PFSK-1 (cell line): ENCODE results near the gene CTIF.

ENCODE experiments used
- POLR2AphosphoS5 ChIP-seq: IDR thresholded peaks from 2 replicates; pipeline ENCODE4 v1.6.1; 2012; ENCODE audit warnings: low read depth, mild to moderate bottlenecking, control low read depth, low read length, moderate library complexity
- TF ChIP-seq, protein P1 (sequence below), 2 experiments: IDR thresholded peaks; 2 replicates each; pipeline versions ENCODE4 v1.6.1 to v1.8.0; 2011 to 2012; ENCODE audit warnings: low read depth in 2 of 2, low read length in 2 of 2, control low read depth in 1 of 2, inconsistent platforms in 1 of 2, mild to moderate bottlenecking in 1 of 2, moderate library complexity in 1 of 2; ENCODE audit not compliant: insufficient read depth in 1 of 2

DNA sequence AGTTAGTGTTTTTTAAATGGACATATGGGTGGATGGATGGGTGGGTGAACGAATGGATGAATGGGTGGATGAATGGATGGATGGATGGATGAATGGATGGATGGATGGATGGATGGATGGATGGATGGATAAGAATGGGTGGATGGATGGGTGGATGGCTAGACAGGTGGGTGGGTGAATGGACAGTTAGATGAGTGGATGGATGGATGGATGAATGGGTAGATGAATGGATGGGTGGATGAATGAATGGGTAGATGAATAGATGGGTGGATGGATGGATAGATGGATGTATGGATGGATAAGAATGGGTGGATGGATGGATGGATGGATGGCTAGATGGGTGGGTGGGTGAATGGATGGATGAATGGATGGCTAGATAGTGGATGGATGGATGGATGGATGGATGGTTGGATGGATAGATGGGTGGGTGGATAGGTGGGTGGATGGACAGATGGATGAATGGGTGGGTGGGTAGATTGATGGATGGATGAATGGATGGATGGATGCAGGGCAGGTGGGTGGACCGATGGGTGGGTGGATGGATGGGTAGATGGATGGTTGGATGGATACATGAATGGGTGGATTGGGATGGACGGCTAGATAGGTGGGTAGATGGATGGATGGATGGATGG is 64.0 kb downstream of the CTIF start:
- TF ChIP-seq, protein P1, sequence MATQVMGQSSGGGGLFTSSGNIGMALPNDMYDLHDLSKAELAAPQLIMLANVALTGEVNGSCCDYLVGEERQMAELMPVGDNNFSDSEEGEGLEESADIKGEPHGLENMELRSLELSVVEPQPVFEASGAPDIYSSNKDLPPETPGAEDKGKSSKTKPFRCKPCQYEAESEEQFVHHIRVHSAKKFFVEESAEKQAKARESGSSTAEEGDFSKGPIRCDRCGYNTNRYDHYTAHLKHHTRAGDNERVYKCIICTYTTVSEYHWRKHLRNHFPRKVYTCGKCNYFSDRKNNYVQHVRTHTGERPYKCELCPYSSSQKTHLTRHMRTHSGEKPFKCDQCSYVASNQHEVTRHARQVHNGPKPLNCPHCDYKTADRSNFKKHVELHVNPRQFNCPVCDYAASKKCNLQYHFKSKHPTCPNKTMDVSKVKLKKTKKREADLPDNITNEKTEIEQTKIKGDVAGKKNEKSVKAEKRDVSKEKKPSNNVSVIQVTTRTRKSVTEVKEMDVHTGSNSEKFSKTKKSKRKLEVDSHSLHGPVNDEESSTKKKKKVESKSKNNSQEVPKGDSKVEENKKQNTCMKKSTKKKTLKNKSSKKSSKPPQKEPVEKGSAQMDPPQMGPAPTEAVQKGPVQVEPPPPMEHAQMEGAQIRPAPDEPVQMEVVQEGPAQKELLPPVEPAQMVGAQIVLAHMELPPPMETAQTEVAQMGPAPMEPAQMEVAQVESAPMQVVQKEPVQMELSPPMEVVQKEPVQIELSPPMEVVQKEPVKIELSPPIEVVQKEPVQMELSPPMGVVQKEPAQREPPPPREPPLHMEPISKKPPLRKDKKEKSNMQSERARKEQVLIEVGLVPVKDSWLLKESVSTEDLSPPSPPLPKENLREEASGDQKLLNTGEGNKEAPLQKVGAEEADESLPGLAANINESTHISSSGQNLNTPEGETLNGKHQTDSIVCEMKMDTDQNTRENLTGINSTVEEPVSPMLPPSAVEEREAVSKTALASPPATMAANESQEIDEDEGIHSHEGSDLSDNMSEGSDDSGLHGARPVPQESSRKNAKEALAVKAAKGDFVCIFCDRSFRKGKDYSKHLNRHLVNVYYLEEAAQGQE (IDR thresholded peaks at IDR 0.05; ENCODE audit: insufficient read depth in 1 of 2, low read depth in 2 of 2, low read length in 2 of 2) = no peak
- no peak for TF ChIP-seq POLR2AphosphoS5
